ENCODE data around the gene ITGB2.
"Not testable (repeated sequence)": the region's sequence is repeated elsewhere in the genome, so short reads cannot be mapped to it uniquely, and the experiment has no call there.

ITGB2 gene

GRCh38 chr21:44917446-44918106 lies 3.1 kb downstream of the ITGB2 start:
- CTCF ChIA-PET = interaction anchor here (1.2 to 1.5 kb wide), 2 partner anchors 14 to 124 kb away, joined by 3 to 8 read pairs; no protein-coding TSS in a partner anchor
- no peak for DNase-seq (ENCODE audit: extremely low spot score)
- POLR2A ChIA-PET = no interaction called here
- TF ChIP-seq CTCF (IDR thresholded peaks at IDR 0.05; ENCODE audit: control extremely low read depth, extremely low read depth, low read depth, missing control alignments) = no peak

GRCh38 chr21:44916965-44917364 lies 3.7 kb downstream of the ITGB2 start:
- DNase-seq (ENCODE audit: extremely low spot score) = no peak
- TF ChIP-seq CTCF (IDR thresholded peaks at IDR 0.05; ENCODE audit: control extremely low read depth, extremely low read depth, low read depth, missing control alignments) = no peak
- POLR2A ChIA-PET = no interaction called here
- CTCF ChIA-PET = interaction anchor here (1.1 to 1.5 kb wide), 5 partner anchors 9 to 124 kb away, joined by 3 to 8 read pairs (median 4); no protein-coding TSS in a partner anchor

GRCh38 chr21:44914176-44914874 lies 6.4 kb downstream of the ITGB2 start:
- no peak for DNase-seq (ENCODE audit: extremely low spot score)
- no peak for TF ChIP-seq CTCF (IDR thresholded peaks at IDR 0.05; ENCODE audit: control extremely low read depth, extremely low read depth, low read depth, missing control alignments)
- CTCF ChIA-PET = interaction anchor here (0.7 to 2.4 kb wide), 8 partner anchors 11 to 224 kb away, joined by 3 to 9 read pairs (median 4); no protein-coding TSS in a partner anchor
- POLR2A ChIA-PET = interaction anchor here (1.0 kb wide), 1 partner anchor 12 kb away, joined by 4 read pairs; no protein-coding TSS in a partner anchor

GRCh38 chr21:44913425-44914175 lies 7.1 kb downstream of the ITGB2 start:
- ChIA-PET CTCF (interaction anchor here (0.9 to 3.2 kb wide), 8 partner anchors 12 to 215 kb away, joined by 3 to 11 read pairs (median 4); no protein-coding TSS in a partner anchor), POLR2A (interaction anchor here (1.0 kb wide), 1 partner anchor 13 kb away, joined by 4 read pairs; no protein-coding TSS in a partner anchor)
- no peak for DNase-seq (ENCODE audit: extremely low spot score)
- TF ChIP-seq CTCF (IDR thresholded peaks at IDR 0.05; ENCODE audit: control extremely low read depth, extremely low read depth, low read depth, missing control alignments) = no peak

- POLR2A ChIA-PET; DNase-seq (ENCODE audit: extremely low spot score): not testable (repeated sequence)
- CTCF ChIA-PET = interaction anchor here (0.9 to 3.2 kb wide), 9 partner anchors 12 to 119 kb away, joined by 3 to 13 read pairs (median 3); no protein-coding TSS in a partner anchor
These were observed 7.9 kb downstream of the ITGB2 start for GRCh38 chr21:44912506-44913412.

GRCh38 chr21:44912158-44912473 lies 8.6 kb downstream of the ITGB2 start:
- CTCF ChIA-PET = interaction anchor here (0.9 to 3.2 kb wide), 9 partner anchors 8 to 119 kb away, joined by 3 to 13 read pairs (median 3); partner anchors contain the start of gene ITGB2

More at GRCh38 chr21:44912158-44912473, 8.6 kb downstream of the ITGB2 start:
- no peak for DNase-seq (ENCODE audit: extremely low spot score)
- no peak for TF ChIP-seq CTCF (IDR thresholded peaks at IDR 0.05; ENCODE audit: control extremely low read depth, extremely low read depth, low read depth, missing control alignments)
- POLR2A ChIA-PET = no interaction called here

Data from GM10248 (cell line).